Ovary (tissue), 3 donors: ENCODE data around the gene AGPAT4.

Experiments
- POLR2A ChIP-seq: fragments of 450-650 bp; IDR thresholded peaks from one replicate; pipeline ENCODE4 v1.6.1; 2017; ENCODE audit warnings: antibody characterized with exemption, mild to moderate bottlenecking, moderate library complexity
- TF ChIP-seq, protein P1 (sequence below), 3 donors: fragments of 450-650 bp in 2 of 3; fragments of 200-600 bp in 1 of 3; IDR thresholded peaks; one replicate each; pipeline versions ENCODE4 v1.5.1 to v1.8.0; 2016 to 2022; ENCODE audit warnings: antibody characterized with exemption in 3 of 3, mild to moderate bottlenecking in 1 of 3
- donor health status: DM: no; HTN: no; CAD: no.

GRCh38 chr6:161284653-161285052 lies 10.8 kb upstream of the AGPAT4 start:
- TF ChIP-seq, protein P1, sequence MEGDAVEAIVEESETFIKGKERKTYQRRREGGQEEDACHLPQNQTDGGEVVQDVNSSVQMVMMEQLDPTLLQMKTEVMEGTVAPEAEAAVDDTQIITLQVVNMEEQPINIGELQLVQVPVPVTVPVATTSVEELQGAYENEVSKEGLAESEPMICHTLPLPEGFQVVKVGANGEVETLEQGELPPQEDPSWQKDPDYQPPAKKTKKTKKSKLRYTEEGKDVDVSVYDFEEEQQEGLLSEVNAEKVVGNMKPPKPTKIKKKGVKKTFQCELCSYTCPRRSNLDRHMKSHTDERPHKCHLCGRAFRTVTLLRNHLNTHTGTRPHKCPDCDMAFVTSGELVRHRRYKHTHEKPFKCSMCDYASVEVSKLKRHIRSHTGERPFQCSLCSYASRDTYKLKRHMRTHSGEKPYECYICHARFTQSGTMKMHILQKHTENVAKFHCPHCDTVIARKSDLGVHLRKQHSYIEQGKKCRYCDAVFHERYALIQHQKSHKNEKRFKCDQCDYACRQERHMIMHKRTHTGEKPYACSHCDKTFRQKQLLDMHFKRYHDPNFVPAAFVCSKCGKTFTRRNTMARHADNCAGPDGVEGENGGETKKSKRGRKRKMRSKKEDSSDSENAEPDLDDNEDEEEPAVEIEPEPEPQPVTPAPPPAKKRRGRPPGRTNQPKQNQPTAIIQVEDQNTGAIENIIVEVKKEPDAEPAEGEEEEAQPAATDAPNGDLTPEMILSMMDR (IDR thresholded peaks at IDR 0.05), result no peak
- no peak for TF ChIP-seq POLR2A
